Nephron progenitor cell (in vitro differentiated cells): ENCODE data around the gene ATP1B1.
"Not testable (repeated sequence)": the region's sequence is repeated elsewhere in the genome, so short reads cannot be mapped to it uniquely, and the experiment has no call there.

ENCODE experiments used
- DNase-seq: peaks from one replicate; pipeline ENCODE4 v3.0.0; 2021
- H3K27ac Mint-ChIP-seq: 2 replicates; pipeline ENCODE4 v1.8.0; 2021; ENCODE audit warnings: mild to moderate bottlenecking, moderate library complexity, mixed read lengths
- H3K27me3 Mint-ChIP-seq: 2 replicates; pipeline ENCODE4 v1.8.0; 2021; ENCODE audit warnings: mild to moderate bottlenecking, low read depth, mixed read lengths; ENCODE audit not compliant: poor library complexity
- H3K36me3 Mint-ChIP-seq: 2 replicates; pipeline ENCODE4 v1.8.0; 2021; ENCODE audit warnings: low read depth, mixed read lengths
- H3K4me1 Mint-ChIP-seq: 2 replicates; pipeline ENCODE4 v1.8.0; 2021; ENCODE audit warnings: mixed read lengths
- H3K4me3 Mint-ChIP-seq: 2 replicates; pipeline ENCODE4 v1.8.0; 2021; ENCODE audit warnings: mild to moderate bottlenecking, moderate library complexity, mixed read lengths
- H3K9me3 Mint-ChIP-seq: 2 replicates; pipeline ENCODE4 v1.8.0; 2021; ENCODE audit warnings: mild to moderate bottlenecking, moderate library complexity, mixed read lengths
- CTCF ChIP-seq: fragments of 200-600 bp; sonication (generic); IDR thresholded peaks from 2 replicates; pipeline ENCODE4 v1.5.0; 2021; ENCODE audit warnings: antibody characterized with exemption

Gene ATP1B1

GRCh38 chr1:169156580-169156979, 50.1 kb downstream of the ATP1B1 start:
- Mint-ChIP-seq H3K4me1 (peaks cover 12% of the 10 kb centered on the region), H3K27me3 (no peaks in the 10 kb centered on the region), H3K9me3 (no peaks in the 10 kb centered on the region), H3K27ac (no peak overlapping the region), H3K4me3 (no peak overlapping the region), H3K36me3 (no peaks in the 10 kb centered on the region)
- DNase-seq = no peak
- no peak for TF ChIP-seq CTCF

GRCh38 chr1:169160845-169161495, 54.5 kb downstream of the ATP1B1 start:
- Mint-ChIP-seq H3K4me1 (peaks cover 23% of the 10 kb centered on the region), H3K9me3 (no peaks in the 10 kb centered on the region), H3K27ac (no peak overlapping the region), H3K27me3 (no peaks in the 10 kb centered on the region), H3K4me3 (no peak overlapping the region), H3K36me3 (peaks cover 6% of the 10 kb centered on the region)
- no peak for TF ChIP-seq CTCF
- no peak for DNase-seq

GRCh38 chr1:169161496-169162194, 55.2 kb downstream of the ATP1B1 start:
- H3K9me3 Mint-ChIP-seq = no peaks in the 10 kb centered on the region
- DNase-seq = no peak
- H3K27me3 Mint-ChIP-seq = no peaks in the 10 kb centered on the region
- peaks cover 23% of the 10 kb centered on the region for H3K4me1 Mint-ChIP-seq
- peaks cover 6% of the 10 kb centered on the region for H3K36me3 Mint-ChIP-seq
- no peak for TF ChIP-seq CTCF
- H3K4me3 Mint-ChIP-seq = no peak overlapping the region
- no peak overlapping the region for H3K27ac Mint-ChIP-seq

GRCh38 chr1:169163059-169163458, 56.6 kb downstream of the ATP1B1 start:
- Mint-ChIP-seq H3K4me1 (peaks cover 16% of the 10 kb centered on the region), H3K9me3 (no peaks in the 10 kb centered on the region), H3K4me3 (no peak overlapping the region), H3K27ac (no peak overlapping the region), H3K36me3 (peaks cover 6% of the 10 kb centered on the region), H3K27me3 (no peaks in the 10 kb centered on the region)
- no peak for TF ChIP-seq CTCF
- DNase-seq = no peak

GRCh38 chr1:169175461-169175860, 69.0 kb downstream of the ATP1B1 start:
- Mint-ChIP-seq H3K36me3 (no peaks in the 10 kb centered on the region), H3K4me1 (peaks cover 12% of the 10 kb centered on the region), H3K27me3 (peaks cover 2% of the 10 kb centered on the region), H3K4me3 (no peak overlapping the region), H3K27ac (no peak overlapping the region), H3K9me3 (no peaks in the 10 kb centered on the region)
- no peak for TF ChIP-seq CTCF
- DNase-seq = no peak

GRCh38 chr1:169179431-169179830, 72.9 kb downstream of the ATP1B1 start:
- H3K27me3 Mint-ChIP-seq, H3K4me3 Mint-ChIP-seq, H3K9me3 Mint-ChIP-seq, H3K27ac Mint-ChIP-seq, H3K4me1 Mint-ChIP-seq, H3K36me3 Mint-ChIP-seq, DNase-seq: not testable (repeated sequence)
